ENCODE measurements around the gene GAB2.

GAB2 gene

DNA sequence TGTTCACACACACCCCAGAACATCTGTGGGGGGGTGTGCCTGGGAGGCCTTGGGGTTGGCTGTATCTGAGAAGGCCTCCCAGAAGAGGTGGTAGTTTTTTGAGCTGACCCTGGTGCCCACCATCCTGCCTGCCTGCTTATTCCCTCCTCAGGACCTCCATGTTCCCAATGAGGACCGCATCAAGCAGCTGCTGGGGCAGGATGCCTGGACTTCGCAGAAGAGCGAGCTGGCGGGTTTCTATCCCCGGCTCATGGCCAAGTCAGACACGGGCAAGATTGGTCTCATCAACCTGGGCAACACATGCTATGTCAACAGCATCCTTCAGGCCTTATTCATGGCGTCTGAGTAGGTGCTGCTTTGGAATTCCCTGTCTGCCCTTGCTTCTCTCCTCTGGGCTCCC, 211.9 kb downstream of the GAB2 start:
- DNase-seq (ENCODE audit: low read depth in 3 of 3), result no peak

DNA sequence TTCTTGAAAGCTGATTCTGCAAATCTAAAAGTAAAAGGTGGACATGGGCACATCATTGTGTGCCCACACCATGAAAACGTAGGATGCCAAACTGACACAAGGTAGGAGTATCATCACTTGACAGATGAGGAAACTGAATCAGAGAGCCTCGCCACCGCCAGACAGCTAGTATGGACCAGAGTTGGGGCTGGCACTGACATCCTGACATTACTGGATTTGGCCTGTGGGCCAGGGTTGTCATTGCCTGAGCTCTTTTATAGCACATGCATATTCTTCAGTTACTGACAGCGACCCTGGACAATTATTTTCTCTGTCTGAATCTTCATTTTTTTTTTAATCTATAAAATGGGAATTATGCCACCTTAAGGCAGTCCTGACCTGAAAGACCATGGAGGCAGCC, 212.4 kb downstream of the GAB2 start:
- no peak for DNase-seq (ENCODE audit: low read depth in 3 of 3)

DNA sequence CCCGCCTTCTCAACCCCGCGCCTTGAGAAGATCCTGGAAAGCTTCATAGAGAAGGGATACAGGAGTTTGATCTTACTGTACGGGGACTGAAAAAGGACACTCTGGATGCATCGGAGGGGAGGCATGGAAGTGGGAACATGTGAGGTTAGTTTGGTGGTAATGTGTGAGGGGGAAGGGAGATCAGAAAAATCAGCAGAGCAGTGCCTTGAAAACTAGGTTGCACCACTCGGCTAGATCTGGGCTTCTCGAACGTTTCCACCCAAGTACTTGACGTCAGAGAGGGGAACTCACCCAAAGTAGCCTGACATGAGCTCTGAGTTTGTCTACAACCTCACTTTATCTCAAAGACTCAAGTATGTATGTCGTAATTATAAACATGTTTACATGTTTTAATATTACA, 214.4 kb downstream of the GAB2 start:
- no peak for DNase-seq (ENCODE audit: low read depth in 3 of 3)

DNA sequence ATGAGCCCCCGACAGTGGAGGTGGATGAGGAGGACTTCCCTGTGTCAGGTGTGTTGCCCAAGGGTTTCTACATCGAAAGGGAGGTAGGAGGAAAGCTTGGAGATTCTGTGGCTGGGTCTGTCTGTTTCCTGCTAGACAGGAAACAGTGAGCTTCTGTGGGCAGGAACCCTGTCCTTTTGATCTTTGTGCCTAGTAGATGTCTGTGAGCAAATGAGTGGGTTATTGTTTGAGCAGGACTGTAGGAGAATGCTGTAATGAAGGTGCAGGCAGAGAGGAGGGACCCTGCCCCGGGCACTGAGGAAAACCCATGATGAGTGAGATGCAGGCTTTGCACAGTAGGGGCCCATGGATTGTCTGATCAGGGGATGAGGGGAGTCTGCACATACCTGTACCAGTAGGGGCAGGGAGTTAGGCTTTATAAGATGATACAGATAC, 214.9 kb downstream of the GAB2 start:
- DNase-seq (ENCODE audit: low read depth in 3 of 3), result peak in 1 of 3 donors; percentile 16

DNA sequence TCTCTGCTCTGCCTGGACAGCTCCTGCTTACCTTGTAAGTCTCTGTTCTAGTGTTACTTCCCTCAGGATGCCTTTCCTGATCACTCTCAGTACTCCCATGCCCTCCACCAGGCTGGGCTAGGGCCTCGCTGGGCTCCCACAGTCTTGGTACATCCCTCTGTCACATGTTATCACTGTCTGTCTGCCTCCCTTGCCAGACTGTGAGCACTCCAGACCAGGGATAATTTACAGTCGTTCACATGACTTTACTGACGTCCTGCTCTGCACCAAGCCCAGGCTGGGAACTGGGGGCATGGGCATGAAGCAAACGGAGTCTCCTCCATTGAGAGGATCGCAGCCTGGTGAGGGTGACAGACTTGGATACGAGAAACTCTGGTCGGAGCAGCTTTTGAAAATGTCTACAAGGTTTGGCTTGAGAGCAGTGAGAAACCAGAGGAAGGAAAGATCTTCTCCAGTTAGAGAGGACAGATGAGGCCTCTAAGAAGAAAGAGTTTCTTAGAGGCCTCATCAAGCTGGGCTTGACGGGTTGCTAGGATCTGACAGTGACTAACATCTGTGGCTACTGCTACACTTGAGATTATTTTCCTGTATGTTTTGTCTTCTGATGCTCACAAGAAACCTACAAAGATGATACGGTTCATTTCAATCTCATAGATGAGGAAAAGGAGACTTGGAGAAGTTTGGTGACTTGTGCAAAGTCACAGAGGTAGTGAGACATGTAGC, 216.4 kb downstream of the GAB2 start:
- DNase-seq (ENCODE audit: low read depth in 3 of 3), result no peak

DNA sequence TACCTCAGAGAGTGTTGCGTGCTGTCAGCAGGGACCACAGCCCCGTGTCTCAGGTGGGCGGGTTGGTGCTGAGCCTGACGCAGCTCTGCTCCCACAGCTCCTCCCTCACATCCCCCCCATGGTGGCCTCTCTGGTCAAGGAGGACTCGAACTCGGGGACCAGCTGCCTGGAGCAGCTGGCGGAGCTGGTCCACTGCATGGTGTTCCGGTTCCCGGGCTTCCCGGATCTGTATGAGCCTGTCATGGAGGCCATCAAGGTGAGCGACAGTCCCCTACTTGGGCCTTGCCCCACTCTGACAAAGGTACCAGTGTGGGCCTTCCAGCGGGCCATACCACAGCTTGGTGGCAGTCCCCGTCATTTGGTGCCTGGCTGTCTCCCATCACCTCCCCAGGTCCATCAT, 217.1 kb downstream of the GAB2 start:
- DNase-seq (ENCODE audit: low read depth in 3 of 3), result no peak

DNA sequence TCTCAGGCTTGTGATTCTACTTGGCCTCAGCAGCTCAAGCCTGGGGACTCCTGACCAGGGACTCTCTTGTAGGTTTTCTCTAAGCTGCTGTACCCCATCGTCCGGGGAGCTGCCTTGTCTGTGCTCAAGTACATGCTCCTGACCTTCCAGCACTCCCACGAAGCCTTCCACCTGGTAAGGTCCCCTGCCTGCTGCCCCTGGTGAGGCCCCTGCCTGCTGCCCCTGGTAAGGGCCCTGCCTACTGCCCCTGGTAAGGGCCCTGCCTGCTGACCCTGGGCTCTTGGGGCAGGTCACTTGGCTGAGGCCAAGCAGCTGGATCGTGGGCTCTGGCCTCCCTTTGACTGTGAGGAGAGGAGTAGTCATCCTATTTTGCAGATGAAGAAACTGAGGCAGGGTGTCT, 217.6 kb downstream of the GAB2 start:
- no peak for DNase-seq (ENCODE audit: low read depth in 3 of 3)

DNA sequence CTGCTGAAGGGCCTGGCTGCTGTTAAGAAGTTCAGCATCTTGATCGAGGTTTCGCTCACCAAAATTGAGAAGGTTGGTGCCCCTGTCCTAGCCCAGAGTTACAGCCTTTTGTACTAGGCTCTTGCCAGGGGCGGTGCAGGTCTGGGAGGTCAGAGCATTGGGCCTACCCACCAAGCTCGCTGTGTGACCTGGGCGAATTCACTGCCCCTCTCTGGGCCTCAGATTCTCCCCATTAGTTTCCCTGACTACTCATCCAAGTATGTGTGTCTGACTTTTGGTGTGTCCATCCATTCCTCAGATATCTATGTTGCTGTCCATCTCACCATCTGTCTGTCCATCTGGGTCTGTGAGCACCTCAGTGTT, 218.0 kb downstream of the GAB2 start:
- no peak for DNase-seq (ENCODE audit: low read depth in 3 of 3)

DNA sequence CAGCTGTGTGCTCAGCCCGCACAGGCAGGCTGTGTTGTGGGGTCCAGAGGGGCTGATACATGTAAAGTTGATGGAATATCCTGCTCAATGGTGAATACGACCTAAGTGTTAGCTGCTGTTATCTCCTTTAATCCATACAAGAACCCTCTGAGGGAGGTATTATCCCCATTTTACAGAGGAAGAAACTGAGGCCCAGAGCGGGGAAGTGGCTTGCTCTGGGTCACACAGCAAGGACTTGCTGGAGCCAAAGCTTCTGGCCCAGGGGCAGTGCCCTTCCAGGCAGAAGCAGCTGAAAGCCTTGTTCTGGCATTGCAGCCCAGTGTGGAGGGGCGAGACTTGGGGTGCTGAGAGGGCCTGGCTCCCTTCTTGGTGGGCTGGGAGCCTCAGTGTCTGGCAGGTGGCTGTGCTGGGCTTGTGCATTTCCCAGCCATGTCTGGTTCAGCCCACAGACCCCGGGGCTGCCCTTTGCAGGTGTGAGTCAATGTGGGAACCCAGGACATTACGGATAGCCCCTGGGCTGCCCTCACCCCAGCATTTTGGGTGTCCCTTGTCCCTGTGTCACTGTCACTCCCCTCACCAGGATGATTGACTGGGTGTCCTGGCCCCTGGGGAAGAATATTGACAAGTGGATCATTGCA, 218.5 kb downstream of the GAB2 start:
- DNase-seq (ENCODE audit: low read depth in 3 of 3), result no peak

DNA sequence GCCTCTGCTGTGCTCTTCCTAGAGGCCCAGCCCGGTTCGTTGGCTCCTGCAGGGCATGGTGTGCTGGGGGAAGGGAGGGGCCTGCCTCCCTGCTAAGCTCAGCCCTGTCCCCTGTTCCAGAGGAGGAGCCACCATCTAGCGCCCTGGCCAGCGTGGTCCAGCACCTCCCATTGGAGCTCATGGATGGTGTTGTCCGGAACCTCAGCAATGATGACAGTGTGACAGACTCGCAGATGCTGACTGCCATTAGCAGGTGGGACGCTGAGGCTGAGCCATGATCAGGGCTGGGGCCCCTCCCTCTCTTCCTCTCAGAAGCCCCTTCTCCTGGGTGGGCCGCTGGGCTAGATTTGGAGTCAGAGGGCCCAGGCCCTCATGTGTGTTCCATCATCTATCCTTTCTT, 219.8 kb downstream of the GAB2 start:
- DNase-seq (ENCODE audit: low read depth in 3 of 3), result no peak

DNA sequence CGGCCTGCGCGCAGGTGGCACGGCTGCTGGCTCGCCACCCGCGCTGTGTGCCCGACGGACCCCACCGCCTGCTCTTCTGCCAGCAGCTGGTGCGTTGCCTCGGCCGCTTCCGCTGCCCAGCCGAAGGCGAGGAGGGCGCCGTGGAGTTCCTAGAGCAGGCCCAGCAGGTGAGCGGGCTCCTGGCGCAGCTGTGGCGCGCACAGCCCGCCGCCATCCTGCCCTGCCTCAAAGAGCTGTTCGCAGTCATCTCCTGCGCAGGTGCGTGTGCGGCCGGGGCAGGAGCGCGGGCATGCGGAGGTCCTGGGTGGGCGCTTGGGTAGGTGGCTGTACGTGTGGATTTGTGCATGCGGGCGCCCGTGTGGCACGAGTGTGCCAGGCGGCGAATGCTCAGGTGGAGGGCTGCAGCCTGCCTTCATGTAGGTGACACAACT, 220.9 kb downstream of the GAB2 start:
- no peak for DNase-seq (ENCODE audit: low read depth in 3 of 3)

DNA sequence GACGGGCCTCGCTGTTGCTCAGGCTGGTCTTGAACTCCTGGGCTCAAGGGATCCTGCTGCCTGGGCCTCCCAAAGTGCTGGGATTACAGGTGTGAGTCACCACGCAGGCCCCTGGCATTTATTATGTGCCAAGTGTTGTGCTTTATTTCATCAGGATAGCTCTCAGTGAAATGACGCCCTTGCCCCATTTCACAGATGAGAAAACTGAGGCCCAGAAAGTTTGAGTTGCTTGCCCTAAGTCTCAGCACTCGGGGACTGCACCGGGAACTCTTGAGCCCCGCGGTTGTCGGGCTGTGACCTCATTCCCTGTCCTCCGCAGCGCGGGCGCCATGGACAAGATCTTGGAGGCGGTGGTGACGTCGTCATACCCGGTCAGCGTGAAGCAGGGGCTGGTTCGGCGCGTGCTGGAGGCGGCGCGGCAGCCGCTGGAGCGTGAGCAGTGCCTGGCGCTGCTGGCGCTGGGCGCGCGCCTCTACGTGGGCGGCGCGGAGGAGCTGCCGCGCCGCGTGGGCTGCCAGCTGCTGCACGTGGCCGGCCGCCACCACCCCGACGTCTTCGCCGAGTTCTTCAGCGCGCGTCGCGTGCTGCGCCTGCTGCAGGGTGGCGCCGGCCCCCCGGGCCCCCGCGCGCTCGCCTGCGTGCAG, 221.6 kb downstream of the GAB2 start:
- DNase-seq (ENCODE audit: low read depth in 3 of 3), result no peak

DNA sequence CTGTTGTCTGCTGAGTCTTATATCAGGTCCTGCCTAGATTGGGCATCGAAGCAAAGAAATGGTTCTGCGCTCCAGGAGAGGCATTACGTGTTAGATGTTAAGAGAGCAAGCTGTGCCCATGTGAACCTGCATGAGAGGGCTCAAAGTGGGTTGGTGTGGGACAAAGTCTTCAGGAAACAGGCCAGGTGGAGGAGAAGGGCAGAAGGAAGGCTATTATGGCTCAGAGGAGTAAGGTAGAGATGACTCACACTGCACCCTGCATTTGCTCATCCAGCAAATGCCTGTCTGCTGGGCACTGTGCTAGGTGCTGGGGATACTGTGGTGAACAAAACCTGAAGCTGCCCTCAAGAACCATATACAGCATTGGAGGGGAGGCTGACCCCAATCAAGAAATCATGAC, 223.1 kb downstream of the GAB2 start:
- DNase-seq (ENCODE audit: low read depth in 3 of 3), result no peak

DNA sequence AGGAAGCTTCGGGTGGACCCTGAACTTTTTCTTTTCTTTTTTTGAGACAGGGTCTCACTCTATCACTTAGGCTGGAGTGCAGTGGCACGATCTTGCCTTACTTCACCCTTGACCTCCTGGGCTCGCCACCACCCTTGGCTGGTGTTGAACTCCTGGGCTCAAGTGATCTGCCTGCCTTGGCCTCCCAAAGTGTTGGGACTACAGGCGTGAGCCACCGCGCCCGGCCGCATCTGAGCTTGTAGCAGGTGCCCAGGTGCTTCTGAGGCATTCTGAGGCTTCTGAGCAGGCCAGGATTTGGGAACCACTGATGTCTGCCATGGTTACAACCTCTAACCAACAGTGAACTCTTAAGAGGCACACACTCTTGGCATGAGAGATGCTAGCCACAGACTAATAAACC, 223.8 kb downstream of the GAB2 start:
- no peak for DNase-seq (ENCODE audit: low read depth in 3 of 3)

DNA sequence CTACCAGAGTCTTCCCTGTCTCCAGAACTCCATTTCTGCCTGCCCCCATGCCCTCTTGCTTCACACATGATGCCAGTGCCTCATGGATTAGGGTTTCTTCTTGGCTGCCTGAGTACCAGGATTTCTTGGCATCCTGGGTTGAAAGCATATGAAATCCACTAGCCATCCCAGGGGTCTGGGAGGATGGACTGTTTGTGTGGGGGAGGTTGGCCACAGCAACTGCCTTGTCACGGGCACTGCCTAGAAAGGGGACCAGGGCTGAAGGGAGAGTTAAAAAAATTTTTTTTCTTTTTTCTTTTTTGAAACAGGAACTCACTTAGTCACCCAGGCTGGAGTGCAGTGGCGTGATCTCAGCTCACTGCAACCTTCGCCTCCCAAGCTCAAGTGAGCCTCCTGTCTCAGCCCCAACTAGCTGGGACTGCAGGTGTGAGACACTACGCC, 224.7 kb downstream of the GAB2 start:
- no peak for DNase-seq (ENCODE audit: low read depth in 3 of 3)

DNA sequence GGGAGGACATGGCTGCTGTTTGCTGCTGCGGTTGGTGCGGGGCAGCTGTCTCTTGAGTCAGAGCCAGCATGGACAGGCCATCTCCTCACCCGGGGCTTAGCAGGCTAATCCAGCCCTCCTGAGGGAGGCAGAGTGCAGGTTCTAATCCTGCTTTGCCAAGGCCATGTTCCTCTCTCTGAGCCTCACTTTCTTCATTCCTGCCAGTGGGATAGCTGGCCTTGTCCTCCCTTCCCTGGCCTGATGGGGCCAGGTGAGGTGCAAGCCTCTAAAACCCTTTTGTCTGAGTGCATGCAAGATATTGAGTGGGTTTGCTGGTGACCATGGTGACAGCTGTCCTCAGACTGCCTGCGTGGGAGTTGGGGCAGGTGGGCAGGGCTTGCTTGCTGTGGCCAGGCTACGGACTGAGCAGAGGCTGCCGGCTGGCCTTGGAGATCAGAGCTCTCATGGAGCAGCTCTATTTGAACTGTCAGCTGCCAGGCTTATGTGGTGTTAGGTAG, 225.3 kb downstream of the GAB2 start:
- no peak for DNase-seq (ENCODE audit: low read depth in 3 of 3)

DNA sequence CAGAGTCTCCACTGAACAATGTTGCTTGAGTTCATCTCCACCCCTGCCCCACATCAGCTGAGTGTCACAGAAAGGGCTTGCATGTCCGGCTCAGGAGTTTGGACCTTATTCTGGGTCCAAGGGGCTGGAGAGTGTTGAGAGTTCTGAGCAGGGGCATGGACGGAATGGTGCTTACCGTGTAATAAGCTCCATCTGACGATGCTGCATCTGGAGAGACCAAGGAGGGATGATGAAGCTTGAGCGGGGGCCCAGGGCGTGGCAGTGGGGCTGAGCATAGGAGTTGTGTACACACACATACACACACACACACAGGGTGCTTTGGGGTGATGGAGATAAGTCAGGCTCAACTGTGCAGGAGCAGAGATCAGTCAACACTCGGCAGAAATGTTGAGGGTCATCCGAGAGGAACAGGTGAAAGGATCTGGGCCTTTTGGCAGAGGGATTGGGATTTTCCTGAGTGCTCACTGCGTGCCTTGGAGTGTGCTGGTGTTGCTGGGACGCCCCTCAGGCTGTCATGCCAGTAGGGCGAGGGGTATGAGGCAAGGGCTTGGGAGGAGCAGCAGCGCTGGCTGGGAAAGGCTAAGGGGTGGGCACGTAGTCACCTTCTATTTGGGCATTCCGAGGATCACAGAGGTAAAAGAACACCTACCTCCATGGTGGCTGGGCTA, 226.6 kb downstream of the GAB2 start:
- no peak for DNase-seq (ENCODE audit: low read depth in 3 of 3)

DNA sequence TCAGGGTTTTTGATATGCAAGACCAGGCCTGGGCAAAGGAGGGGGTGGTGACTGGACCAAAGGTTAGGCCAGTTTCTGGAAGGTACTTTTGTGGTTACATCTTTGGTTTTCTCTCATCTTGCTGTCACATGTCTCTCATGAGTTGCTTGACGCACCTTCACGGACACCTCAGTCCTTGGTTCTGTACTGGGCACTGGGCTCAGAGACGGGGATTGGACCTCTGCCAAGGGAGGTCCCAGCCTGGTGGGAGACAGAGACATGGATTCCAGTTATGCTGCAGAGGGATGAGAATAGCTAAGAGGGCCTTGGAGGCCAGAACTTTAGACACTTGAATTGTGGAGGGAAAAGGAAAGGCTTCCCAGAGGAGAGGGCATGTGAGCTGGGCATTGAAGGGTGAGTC, 227.2 kb downstream of the GAB2 start:
- DNase-seq (ENCODE audit: low read depth in 3 of 3), result no peak

DNA sequence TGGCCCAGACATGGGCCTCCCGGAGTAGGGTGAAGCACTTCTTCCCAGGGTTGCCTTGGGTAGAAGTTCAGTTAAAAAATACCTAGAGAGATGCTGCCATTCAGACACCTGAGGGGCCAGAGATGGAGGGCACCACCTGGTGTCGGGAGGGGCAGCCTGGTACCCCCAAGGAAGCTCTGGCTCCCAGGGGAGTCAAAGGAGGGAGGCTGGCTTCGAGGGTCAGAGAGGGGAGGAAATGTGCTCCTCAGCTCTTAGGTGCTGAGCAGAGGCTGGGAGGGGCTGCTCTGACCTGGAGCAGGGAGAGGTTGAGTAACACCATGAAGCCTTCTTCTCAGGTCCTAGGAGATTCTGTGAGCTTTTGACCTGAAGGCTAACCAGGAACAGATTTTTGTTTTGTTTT, 227.8 kb downstream of the GAB2 start:
- no peak for DNase-seq (ENCODE audit: low read depth in 3 of 3)

DNA sequence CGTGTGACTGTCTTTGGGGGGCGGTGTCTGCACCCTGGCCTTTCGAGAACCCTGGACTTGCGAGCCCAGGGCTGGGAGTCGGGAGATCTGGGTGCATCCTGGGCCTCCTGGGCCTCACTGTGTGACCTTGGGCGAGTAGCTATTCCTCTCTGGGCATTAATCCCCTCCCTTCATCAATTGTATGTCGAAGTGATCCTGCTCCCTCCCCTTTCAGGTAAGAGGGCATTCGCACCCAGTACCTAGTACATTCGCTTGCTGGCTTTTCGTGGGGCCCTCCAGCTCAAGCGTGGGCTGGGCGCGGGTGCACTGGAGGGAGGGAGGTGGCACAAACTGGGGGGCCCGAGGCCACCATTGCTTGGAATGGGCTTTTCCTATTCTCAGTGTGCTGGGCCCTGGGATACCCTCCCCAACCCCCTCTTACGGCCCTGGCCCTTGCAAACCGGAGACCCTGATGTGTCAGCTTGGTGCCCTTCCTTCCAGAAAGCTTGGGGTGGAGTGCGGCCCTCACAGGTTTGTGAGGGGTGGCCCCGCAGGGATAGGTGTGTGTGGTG, 228.4 kb downstream of the GAB2 start:
- DNase-seq (ENCODE audit: low read depth in 3 of 3), result no peak

DNA sequence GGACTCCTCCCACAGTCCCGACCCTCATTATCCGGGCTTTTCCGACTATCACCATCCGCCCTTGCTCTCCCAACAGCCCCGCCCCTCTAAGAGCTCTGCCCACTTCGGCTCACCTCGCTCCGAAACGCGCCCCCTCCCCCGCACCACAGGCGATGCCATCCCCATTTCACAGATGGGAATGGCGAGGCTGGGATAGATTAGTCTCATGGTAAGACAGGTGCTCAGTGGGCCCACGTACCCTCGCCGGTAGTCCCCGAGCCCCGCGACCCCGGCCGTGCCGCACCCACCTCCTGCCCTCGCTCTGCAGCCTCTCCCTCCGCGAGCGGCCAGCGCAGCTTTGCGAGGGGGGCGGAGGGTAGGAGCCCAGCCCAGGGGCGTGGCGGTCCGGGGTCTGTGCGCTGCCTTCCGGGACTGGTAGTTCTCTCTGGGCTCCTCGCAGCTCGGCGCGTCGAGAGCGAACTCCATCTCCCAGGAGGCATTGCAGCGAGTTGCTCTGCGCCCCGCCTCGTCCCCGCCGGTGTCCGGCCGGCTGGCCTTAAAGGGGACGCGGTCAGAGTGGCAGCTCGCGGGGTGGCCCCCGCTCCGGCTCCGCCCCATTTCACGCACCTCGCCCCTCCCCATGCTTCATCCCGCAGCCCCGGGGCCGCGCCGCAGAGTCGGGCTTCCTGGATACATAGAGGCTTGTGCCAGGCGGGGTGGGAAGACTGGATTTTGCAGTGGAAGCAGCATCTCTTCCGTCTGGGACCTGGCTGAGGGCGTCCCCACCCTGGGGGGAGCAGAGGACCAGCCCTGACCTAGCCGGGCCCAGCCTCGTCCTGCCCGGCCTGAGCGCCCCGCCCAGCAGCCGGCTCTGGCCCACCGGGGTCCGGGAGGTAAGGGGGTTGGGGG, 229.1 kb downstream of the GAB2 start, which contains the start of the genes KCTD21 and USP35:
Gene KCTD21 (minus strand): TSS at position 341 of the 888 bp plus-strand sequence. CDS start 14,072 bp downstream, outside the sequence.
Gene USP35 (plus strand): TSS at position 634 of the 888 bp plus-strand sequence. CDS start 7,327 bp downstream, outside the sequence.
- DNase-seq (ENCODE audit: low read depth in 3 of 3), result peak; percentile 84 to 94 (median 87)
